NCI-H1048 (cell line): Measurements from ENCODE around the gene TNS2.
"Not testable (repeated sequence)": the region's sequence is repeated elsewhere in the genome, so short reads cannot be mapped to it uniquely, and the experiment has no call there.

Source experiments
- DNase-seq: peaks from one replicate; lab custom pipeline; 2025; lab: John Stamatoyannopoulos, UW

TNS2 gene, protein sequence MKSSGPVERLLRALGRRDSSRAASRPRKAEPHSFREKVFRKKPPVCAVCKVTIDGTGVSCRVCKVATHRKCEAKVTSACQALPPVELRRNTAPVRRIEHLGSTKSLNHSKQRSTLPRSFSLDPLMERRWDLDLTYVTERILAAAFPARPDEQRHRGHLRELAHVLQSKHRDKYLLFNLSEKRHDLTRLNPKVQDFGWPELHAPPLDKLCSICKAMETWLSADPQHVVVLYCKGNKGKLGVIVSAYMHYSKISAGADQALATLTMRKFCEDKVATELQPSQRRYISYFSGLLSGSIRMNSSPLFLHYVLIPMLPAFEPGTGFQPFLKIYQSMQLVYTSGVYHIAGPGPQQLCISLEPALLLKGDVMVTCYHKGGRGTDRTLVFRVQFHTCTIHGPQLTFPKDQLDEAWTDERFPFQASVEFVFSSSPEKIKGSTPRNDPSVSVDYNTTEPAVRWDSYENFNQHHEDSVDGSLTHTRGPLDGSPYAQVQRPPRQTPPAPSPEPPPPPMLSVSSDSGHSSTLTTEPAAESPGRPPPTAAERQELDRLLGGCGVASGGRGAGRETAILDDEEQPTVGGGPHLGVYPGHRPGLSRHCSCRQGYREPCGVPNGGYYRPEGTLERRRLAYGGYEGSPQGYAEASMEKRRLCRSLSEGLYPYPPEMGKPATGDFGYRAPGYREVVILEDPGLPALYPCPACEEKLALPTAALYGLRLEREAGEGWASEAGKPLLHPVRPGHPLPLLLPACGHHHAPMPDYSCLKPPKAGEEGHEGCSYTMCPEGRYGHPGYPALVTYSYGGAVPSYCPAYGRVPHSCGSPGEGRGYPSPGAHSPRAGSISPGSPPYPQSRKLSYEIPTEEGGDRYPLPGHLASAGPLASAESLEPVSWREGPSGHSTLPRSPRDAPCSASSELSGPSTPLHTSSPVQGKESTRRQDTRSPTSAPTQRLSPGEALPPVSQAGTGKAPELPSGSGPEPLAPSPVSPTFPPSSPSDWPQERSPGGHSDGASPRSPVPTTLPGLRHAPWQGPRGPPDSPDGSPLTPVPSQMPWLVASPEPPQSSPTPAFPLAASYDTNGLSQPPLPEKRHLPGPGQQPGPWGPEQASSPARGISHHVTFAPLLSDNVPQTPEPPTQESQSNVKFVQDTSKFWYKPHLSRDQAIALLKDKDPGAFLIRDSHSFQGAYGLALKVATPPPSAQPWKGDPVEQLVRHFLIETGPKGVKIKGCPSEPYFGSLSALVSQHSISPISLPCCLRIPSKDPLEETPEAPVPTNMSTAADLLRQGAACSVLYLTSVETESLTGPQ (N-terminal part only)

DNA sequence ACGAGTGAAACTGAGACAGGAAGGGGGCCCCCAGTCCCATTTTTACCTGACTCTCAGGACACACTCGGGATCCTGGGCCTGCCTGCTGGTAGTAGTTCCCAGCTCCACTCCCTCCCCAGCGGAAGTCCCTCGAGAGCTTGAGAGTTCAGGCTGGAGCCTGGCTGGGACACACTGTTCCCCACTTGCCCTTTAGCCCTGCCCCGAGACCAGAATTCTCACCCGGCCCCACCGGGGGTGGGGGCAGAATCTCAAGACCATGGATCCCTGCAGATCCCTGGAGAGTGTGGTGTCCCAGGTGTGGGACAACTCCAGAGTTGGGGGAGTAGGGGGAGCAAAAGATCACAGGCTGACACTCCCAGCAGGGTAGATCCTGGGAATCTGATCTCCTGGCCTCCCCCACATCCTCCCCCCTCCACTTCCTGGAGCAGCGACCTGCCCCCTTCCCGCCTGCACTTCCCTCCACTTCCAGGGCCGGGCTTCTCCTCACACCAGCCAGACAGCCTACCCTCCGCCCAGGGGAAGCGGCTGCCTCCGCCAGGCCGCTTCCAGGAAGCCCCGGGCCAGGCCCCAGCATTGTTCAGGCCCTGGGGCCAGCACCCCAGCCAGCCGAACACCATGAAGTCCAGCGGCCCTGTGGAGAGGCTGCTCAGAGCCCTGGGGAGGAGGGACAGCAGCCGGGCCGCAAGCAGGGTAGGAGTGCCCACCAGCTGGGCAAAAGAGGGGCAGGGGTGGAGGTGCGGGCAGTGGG lies at the start of gene TNS2:
Gene TNS2 (plus strand): TSS at position 495 of the 748 bp plus-strand sequence. CDS start 121 bp downstream, at position 616.
- DNase-seq, result no peak

DNA sequence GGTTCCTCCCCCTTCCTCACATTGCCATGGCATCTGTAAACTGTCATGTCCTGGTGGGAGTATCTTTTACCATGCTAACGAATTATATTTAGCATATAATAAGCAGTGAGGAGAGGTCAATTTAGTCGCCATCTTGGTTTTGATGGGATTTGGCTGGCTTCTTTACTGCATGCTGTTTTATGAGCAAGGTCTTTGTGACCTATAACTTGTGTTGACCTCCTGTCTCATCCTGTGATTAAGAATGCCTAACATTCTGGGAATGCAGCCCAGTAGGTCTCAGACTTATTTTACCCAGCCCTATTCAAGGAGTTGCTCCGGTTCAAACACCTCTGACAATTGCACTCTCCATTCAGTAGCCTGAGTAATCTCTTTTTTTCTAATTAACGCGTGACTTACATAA lies 45.7 kb upstream of the TNS2 start:
- no peak for DNase-seq

DNA sequence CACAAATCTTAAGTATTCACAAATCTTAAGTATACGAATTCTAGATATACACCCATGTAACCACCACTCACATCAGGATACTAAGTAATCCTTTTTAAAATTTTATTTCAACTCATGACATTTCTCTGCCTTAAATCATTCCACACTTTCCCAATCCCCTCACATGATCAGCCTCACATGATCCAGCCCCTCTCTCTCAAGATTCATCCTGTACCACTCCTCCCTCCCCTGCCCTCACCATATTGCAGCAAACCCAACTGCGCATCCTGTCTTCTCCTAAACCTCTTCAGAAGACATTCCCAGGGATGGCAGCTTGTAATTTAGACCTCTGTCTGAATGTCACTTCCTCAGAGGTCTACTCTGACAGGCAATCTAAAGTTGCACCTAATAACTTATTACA lies 45.3 kb upstream of the TNS2 start:
- no peak for DNase-seq

DNA sequence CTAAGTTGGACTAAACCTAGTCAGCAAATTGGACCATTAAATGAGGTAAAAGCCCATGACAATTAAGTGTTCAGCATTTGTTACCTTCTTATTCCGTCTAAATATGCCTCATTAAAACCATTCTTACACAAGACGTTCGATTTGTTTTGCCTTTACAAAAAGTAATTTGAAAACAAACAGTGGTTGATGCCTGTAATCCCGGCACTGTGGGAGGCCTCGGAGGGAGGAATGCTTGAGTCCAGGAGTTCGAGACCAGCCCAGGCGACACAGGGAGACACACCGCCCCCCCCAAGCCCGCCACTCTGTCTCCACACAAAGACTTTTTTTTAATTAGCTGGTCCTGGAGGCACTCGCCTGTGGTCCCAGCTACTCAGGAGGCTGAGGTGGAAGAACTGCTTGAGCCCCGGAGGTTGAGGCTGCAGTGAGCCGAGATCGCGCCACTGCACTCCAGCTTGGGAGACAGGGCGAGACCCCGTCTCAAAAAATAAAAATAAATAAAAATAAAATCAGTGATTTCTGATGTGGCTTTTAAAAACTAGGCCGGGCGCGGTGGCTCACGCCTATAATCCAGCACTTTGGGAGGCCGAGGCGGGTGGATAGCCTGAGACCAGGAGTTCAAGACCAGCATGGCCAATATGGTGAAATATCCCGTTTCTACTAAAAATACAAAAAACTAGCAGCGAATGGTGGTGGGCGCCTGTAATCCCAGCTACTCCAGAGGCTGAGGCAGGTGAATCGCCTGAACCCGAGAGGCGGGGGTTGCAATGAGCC lies 44.5 kb upstream of the TNS2 start:
- no peak for DNase-seq

DNA sequence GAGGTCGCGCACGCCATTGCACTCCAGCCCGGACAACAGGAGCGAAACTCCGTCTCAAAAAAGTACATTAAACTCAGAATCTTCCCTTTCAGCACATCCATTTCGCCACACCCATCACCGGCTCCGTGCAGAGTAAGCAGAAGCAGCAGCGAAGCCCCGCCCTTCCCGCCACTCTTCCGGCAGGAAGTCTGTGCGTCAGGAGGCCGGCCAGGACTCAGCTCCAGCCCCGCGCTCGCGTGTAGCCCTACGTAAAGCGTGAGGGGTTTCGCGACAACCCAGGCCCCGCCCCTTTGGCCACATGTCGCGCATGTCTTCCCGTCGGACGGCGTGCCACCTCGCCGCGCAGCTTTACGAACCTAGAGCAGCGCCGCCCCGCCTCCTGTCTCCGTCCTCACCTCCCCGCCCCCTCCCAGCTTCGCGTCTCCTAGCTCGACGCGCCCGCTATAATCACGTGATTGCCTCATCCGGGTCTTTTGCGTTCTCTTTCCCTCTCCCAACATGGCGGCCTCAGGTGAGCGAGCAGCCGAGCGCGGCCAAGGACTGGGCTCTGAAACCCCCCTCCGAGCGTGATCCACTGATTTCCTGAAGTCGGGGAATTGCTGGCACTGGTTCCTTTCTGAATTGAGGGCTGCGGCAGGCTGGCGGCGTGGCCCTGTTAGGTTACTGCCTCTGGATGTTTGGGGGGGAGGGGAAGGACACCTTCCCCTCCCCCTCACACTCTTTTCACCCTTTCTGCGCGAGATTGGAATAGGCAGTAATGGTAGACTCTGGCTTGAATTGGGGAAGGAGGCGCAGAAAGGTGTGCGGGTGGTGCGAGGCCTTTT lies 43.7 kb upstream of the TNS2 start, which contains the start of gene EIF4B:
Gene EIF4B (plus strand): TSS at position 471 of the 824 bp plus-strand sequence. CDS start 28 bp downstream, at position 499.
- peak; percentile 99 for DNase-seq

DNA sequence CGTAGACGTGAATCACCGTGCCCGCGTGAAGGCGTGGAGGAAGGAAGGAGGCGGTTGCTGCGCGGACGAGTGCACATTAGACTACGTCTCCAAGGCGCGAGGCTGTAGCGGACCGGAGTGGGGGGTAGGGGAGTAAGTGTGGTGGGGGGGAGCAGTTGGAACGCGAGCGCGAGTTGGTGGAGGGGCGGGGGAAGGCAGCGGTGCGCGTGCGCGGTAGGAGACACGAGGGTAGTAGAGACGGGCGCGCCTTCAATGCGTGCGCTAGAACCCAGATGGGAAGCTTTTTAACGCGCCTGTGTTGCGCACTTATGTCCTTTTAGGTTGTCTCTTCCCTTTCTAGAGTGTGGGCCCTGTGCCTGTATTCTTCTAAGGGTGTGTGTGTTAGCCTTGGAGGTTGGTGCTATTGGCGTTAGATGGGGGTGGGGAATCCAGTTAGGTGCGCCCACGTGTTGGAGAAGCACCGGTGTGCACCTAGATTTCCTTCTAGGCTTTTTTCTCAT lies 43.0 kb upstream of the TNS2 start:
- no peak for DNase-seq

DNA sequence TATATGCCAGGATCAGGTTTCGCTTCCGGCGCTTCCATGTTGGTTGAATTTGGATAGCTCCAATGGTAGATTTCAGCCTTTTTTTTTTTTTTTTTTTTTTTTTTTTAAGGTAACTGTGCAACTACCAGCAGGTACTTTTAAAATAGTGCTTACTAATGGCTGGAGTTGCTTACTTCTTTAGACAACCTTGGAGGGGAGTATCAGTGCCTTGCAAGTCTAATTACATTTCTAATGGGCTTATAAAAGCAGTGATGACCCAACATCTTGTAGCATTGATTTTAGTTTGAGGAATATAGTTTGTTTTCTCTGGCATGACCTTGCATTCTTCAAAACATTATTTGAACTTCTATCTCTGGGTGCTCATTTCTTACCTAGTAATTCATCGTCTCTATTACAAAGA lies 42.5 kb upstream of the TNS2 start:
- no peak for DNase-seq

DNA sequence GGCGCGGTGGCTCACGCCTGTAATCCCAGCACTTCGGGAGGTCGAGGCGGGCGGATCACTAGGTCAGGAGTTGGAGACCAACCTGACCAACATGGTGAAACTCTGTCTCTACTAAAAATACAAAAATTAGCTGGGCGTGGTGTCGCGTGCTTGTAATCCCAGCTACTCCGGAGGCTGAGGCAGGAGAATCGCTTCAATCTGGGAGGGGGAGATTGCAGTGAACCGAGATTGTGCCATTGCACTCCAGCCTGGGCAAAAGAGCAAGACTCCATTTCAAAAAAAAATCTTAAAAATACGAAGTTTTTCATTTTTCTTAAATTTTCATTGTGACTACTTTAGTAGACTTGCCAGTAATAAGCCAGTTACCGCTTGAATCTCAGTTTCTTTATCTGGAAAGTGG lies 41.1 kb upstream of the TNS2 start:
- DNase-seq, result not testable (repeated sequence)

DNA sequence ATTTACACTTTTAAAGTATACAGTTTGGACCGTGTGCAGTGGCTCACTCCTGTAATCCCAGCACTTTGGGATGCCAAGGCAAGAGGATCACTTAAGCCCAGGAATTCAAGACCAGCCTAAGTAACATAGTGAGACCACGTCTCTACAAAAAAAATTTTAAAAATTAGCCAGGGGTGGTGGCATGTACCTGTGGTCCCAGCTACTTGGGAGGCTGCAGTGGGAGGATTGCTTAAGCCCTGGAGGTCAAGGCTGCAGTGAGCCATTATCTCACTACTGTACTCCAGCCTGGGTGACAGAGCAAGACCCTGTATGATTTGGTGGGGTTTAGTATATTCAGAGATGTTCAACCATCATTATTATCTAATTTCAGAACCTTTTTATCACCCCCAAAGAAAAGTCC lies 38.9 kb upstream of the TNS2 start:
- no peak for DNase-seq

DNA sequence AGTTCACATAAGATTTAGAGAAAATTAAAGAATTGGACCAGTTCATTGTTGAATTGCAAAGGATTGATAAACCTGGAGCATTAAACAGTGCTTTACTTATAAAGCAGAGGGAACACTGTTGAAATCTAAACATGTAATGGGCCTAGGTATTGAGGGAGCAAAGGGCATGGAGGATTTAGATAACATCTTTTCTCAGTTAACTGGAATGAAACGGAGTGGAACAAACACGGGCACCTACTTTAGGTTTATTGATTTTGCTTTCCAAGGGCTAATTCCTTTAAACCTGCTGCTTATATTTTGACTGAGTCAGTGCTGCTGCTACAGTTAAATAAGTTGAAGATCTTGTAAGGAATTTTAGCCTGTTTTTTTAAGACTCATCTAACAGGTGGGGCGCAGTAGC lies 38.0 kb upstream of the TNS2 start:
- no peak for DNase-seq

DNA sequence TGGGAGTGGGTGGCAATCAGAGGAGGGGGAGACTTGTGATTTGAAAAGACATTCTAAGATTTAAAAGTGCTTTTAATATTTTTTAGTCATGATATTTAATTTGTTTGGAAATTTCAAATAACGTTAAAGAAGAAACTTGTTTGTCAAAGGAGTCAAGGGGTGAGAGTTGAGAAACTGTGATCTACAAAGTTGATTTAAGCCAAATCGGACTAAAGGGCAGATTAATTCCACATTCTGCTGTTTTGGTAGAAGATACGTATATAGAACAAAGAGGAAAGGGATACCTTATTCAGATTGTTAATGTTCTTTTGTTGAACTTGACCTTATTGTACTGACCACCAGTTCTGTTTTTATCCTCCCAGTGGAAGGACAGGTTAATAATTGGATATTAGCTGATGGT lies 36.9 kb upstream of the TNS2 start:
- DNase-seq, result no peak

DNA sequence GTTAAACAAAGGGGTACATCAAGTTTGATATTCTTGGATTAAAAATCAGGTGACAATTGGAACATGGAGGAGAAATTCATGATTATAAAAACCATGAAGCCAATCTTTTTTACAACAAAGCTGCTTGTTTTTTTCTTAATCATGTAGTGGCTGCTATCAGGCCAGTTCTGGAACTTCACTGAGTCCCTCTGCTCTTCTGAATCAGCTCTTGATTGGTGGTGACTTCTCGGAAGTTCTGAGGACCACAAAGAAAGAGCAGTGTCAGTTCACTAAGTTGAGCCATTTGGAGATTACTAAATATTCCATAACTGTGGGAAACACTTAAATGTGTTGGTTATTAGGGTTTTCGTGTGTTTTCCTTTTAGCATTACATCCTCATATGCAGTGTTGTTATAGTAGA lies 35.2 kb upstream of the TNS2 start:
- DNase-seq, result no peak

DNA sequence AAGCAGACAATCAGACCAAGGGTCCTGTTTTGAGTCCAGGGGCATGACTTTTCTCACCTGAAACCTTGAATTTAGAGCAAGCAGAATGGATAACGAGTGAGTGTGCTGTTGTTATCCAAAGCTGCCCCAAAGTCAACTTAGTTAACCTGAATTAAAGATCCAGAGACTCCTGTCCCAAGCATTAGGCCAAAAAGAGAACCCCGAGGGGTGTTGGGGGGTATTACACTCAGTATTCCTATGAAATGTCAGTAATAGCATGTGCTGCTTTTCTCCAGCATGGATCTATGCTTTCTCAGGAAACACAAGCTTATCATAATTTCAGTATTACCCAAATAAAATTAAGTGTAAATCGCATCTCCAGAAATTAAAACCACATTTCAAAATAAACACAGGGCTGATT lies 24.6 kb upstream of the TNS2 start:
- DNase-seq, result no peak

DNA sequence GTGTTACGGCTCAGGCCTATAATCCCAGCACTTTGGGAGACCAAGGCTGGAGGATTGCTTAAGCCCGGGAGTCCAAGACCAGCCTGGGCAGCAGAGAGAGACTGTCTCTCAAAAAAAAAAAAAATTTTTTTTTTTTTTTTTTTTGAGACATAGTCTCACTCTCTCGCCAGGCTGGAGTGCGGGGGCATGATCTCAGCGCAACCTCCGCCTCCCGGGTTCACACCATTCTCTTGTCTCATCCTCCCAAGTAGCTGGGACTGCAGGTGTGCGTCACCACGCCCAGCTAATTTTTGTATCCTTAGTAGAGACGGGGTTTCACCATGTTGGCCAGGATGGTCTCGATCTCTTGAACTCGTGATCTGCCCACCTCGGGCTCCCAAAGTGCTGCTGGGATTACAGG lies 22.9 kb upstream of the TNS2 start:
- not testable (repeated sequence) for DNase-seq

DNA sequence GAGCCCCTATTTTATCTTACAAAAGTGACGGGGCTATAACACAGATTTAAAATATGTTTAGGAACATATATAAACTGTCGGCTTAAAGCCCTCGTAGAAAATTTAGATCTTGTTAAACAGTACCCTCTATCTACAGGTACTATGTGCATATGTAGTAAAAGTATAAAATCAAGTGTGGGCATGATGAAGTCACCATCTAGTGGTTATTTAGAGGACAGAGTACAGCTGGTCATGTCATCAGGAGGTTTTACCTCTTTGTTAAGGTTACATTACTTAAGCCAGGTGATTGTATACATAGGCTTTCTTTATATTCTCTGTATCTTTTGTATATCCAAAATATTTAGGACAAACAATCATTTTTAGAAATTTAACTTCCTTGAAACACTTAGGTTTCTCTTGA lies 18.2 kb upstream of the TNS2 start:
- no peak for DNase-seq

DNA sequence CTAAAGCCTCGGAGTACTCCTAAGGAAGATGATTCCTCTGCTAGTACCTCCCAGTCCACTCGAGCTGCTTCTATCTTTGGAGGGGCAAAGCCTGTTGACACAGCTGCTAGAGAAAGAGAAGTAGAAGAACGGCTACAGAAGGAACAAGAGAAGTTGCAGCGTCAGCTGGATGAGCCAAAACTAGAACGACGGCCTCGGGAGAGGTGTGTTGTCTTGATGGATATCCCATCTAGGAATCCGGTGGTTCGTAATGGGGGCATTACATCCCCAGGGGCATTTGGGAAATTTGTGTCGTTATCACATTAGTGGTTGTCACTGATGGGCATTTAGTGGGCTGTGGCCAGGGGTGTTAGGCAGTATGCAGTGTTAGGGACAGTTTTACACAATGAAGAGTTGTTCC lies 16.0 kb upstream of the TNS2 start:
- DNase-seq, result not testable (repeated sequence)

DNA sequence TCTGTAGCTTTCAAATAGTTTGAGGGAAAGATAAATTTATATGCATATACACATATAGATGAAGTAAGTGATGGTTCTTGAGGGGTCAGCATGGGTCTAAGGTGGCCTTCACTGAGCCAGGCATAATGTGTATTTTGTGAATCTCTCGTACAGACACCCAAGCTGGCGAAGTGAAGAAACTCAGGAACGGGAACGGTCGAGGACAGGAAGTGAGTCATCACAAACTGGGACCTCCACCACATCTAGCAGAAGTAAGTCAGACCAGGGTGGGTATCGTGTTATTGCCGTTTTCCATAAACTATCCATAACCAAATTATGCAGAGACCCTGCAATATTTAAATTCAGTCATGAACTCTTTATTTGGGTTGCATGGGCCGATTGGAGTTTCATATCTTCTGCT lies 15.4 kb upstream of the TNS2 start:
- DNase-seq, result no peak

DNA sequence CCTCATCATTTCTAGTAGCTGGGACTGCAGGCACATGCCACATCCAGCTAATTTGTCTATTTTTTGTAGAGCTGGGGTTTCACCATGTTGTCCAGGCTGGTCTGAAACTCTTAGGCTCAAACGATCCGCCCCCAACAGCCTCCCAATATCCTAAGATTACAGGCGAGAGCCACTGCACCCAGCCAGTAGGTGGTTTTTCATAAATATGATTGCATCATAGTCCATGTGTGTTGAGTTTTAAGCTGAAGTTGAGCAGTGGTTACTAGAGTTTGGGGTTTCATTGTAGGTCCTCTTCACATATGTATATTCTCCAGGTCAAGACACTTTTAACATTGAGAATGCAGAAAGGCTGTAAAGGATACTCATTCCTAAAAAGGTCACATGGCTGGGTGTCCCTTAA lies 13.1 kb upstream of the TNS2 start:
- DNase-seq, result no peak

DNA sequence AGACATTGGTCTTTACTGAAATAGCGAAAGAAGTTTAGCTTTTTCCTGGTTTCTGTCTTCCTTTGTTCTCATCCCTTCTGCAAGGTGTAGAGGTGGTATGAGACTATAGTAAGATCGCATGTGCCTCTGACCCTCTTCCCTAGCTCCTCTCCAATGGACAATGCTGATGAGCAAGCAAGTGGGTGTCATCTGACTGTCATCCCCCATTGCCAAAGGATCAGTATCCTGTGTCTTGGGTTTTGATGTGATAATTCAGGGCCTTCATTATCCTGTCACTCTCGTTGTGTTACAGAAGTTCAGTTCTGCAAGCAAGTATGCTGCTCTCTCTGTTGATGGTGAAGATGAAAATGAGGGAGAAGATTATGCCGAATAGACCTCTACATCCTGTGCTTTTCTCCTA lies 10.0 kb upstream of the TNS2 start:
- DNase-seq, result no peak
